SJCRH30 (cell line): ENCODE data around the gene HOXC6. TPM values are rescaled to one million over a fixed set of nuclear protein-coding genes. Genes with fewer than 3 reads are reported as not detected.

ENCODE experiments used
- DNase-seq, 2 experiments: peaks; one replicate each; pipeline ENCODE4 v3.0.0-alpha.2; 2015 to 2020
- H3K27ac ChIP-seq: fragments of 250-450 bp; sonication (Bioruptor Pico); 2 replicates; pipeline ENCODE4 v1.5.1; 2020; ENCODE audit warnings: mild to moderate bottlenecking, moderate library complexity
- H3K27me3 ChIP-seq: fragments of 250-450 bp; sonication (Bioruptor Pico); 2 replicates; pipeline ENCODE4 v1.5.1; 2020; ENCODE audit warnings: mild to moderate bottlenecking, moderate library complexity
- H3K36me3 ChIP-seq: fragments of 250-450 bp; sonication (Bioruptor Pico); 2 replicates; pipeline ENCODE4 v1.5.1; 2020; ENCODE audit warnings: mild to moderate bottlenecking, moderate library complexity
- H3K4me1 ChIP-seq: fragments of 250-450 bp; sonication (Bioruptor Pico); 2 replicates; pipeline ENCODE4 v1.5.1; 2020; ENCODE audit warnings: mild to moderate bottlenecking, moderate library complexity
- H3K4me3 ChIP-seq: fragments of 250-450 bp; sonication (Bioruptor Pico); 2 replicates; pipeline ENCODE4 v1.5.1; 2020; ENCODE audit warnings: mild to moderate bottlenecking, moderate library complexity
- H3K9me3 ChIP-seq: fragments of 250-450 bp; sonication (Bioruptor Pico); replicated peaks from 2 replicates; pipeline ENCODE4 v1.5.1; 2020; ENCODE audit warnings: mild to moderate bottlenecking, moderate library complexity
- total RNA-seq: library from RNA; depleted of rRNA; stranded (reverse); fragments of >200 nt; shearing (Covaris generic); gene quantifications from 2 replicates; pipeline ENCODE4 v1.2.3, GENCODE V29; 2014

Gene HOXC6
- total RNA-seq, 1 experiment from 2014 or later: 2.2 TPM

DNA sequence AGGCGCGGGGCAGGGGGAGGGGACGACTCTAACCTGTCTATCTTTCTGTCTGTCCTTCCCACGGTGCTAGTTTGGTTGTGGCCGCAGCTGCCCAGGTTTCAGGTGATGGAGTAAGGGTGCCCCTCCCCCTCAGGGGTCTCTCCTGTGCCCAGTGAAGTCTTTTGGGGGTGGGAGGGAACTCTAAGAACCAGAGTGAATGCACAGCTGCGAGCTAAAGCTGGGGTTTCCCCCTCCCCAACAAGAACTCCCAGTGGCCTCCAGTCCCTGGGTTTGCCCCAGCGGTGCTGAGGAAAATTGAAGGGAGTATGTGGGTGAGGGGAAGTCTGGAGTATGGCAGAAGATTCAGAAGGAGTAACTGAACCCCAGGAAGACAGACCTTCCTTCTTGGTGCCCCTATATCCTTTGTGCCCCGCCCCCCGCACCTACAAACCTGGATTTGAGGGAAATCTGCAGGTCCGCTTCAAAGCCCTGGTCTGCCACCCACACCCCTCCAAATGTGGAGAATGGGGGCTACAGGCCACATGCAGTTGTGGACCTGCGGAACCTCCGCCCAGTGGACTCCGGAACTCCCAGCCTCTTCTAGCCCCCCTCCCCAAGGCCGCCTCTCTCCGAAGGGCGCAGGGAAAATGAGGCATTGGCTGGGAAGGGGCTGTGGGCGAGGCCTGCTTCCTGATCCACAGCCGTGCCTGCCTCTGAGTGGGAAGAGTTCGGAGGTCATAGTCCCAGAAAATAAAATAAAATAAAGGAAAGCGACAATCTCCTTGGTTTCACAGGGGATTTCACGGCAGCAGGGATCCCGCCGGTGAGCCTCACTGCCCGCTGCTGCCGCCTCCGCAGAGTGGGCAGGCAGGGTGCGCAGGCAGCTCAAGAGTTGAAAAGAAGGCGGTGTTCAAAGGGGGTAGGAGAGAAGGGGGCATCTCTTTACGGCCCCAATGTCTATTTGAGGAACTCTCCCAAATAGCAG, 31.7 kb upstream of the HOXC6 start:
- Histone ChIP-seq H3K27me3 (peaks cover 6% of the 10 kb centered on the region; the same call in 1 of the 2 replicates), H3K4me3 (peak overlapping the region; percentile 62), H3K36me3 (no peaks in the 10 kb centered on the region), H3K27ac (peak overlapping the region; percentile 80; the same call in 1 of the 2 replicates), H3K9me3 (no peaks in the 10 kb centered on the region), H3K4me1 (no peaks in the 10 kb centered on the region)
- DNase-seq: no peak

DNA sequence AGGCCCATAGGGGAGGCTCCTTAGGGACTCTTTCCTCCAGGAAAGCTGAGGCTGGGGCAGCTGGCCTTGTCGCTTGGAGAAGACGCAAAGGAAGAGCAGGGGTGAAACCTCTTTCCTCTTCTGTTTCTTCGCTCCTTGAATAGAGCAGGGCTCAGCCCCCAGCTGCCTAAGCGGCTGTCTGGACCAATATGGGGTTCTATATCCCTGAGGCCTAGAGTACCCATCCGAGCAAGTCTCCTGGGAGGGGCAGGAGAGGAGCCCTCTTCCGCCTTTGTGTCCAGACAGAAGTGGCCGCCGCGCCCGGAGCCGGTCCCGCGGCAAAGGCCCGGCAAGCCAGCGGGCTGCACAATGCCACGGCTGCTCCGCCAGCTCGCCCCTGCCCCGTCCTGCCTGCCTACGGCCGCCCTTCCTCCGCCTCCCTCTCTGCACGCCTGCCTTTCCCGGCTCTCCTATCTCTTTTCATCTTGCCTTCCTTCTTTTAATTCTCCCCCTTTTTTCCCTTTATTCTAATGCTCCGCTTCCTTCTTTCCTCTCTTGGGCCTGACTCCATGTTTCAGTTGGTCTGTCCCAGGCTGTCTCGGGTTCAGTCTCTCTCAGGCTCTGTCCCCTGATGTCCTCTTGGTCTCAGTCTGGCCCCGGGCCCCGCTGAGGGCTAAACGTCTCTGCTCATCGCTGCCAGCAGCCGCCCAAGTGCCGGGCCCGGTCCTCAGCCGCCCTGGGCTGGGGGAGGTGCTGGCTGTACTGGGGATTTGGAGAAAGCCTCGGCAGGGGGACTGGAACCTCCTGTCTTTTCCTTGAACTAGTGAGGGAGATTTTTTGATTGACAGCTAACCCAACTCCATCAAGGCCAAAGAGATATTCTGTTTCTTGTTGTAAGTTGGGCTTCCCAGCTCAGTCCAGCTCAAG, 30.8 kb upstream of the HOXC6 start:
- Histone ChIP-seq H3K27ac (no peak overlapping the region), H3K4me3 (no peak overlapping the region), H3K27me3 (no peaks in the 10 kb centered on the region; the same call in 1 of the 2 replicates), H3K36me3 (no peaks in the 10 kb centered on the region), H3K9me3 (no peaks in the 10 kb centered on the region), H3K4me1 (no peaks in the 10 kb centered on the region)
- no peak for DNase-seq

DNA sequence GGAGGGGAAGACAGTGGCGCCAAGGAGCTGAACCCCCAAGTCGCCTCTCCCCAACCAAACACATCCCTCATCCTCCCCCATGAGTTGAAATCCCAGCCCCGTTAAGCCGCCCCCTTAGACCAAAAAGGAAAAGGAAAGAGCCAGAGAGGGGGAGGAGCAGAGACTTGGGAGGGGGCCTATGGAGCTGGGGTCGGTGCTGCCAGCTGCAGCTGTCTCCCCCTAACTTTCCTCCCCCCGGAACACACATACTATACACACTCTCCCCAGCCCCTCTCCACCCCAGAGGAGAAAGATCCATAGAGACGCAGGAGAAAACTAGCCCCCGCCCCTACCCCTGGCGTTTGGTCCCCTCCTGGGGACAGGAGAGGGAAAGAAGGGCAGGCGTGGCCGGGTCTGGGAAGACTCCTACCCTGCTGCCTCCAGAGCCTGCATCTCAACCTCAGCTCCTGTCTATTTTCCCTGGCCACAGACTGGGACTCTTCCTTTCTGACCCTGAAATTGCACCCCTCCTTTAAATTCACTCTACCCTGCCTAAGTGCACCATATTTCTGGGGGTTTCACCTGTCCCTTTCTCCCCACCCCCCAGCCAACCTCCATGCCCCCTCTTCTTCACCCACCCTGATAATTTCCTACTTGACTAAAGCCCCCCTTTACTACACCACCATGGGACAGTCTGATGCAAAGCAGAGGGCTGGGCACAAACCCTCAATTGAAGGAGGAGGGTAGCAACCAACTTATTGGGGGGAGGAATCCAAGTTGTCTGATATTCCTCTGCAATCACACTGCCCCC, 29.9 kb upstream of the HOXC6 start:
- H3K27ac ChIP-seq: no peak overlapping the region
- H3K27me3 ChIP-seq: no peaks in the 10 kb centered on the region
- DNase-seq: no peak
- H3K9me3 ChIP-seq: no peaks in the 10 kb centered on the region
- H3K36me3 ChIP-seq: no peaks in the 10 kb centered on the region
- H3K4me3 ChIP-seq: no peak overlapping the region
- H3K4me1 ChIP-seq: no peaks in the 10 kb centered on the region

DNA sequence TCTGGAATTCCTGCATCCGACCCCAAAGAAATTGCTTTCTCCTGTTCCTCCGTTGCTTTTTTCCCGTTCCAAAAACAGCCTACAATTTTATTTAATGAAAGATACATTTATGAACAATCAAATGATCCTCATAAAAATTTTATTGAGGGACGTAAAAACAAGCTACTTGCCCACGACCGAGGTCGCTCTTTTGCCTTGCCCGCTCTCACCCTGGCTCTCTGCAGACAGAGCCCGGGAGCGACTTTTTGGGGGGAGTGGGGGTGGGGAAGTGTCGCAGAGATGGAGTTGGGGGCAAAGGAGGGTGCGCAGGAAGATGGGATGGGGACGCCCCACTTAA, 29.4 kb upstream of the HOXC6 start:
- H3K36me3 ChIP-seq: no peaks in the 10 kb centered on the region
- H3K27ac ChIP-seq: no peak overlapping the region
- H3K9me3 ChIP-seq: no peaks in the 10 kb centered on the region
- H3K4me3 ChIP-seq: no peak overlapping the region
- H3K4me1 ChIP-seq: no peaks in the 10 kb centered on the region
- H3K27me3 ChIP-seq: no peaks in the 10 kb centered on the region
- DNase-seq: no peak

DNA sequence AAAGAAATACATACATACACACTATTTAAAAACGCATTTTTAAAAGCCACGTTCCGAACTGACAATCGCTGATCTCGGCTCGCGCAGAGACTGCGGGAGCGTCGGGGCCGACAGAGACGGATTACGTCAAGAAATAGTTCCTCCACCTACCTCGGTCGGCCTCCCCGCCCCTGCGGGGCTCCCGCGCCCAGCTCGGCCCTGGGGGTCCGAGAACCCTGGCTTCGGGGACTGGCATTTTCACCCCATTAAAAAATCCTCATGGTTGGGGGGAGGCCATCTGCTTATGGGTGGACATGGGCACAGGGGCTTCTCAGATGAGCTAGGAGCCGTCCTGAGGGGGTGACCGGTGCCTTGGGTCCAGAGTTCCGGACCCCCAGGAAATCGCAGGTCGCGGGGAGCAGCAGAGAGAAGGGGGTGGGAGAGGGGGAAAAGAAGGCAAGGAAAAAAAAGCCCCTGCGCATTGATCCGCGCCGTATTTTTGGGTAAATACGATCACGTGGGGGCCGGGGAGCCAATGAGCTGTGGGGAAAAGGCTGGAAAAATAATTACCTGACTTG, 28.6 kb upstream of the HOXC6 start:
- no peaks in the 10 kb centered on the region for H3K36me3 ChIP-seq
- H3K27ac ChIP-seq: peak overlapping the region; percentile 62
- peak; percentile 75 to 79 for DNase-seq
- H3K27me3 ChIP-seq: no peaks in the 10 kb centered on the region
- H3K9me3 ChIP-seq: no peaks in the 10 kb centered on the region
- H3K4me1 ChIP-seq: no peaks in the 10 kb centered on the region
- H3K4me3 ChIP-seq: peak overlapping the region; percentile 73

DNA sequence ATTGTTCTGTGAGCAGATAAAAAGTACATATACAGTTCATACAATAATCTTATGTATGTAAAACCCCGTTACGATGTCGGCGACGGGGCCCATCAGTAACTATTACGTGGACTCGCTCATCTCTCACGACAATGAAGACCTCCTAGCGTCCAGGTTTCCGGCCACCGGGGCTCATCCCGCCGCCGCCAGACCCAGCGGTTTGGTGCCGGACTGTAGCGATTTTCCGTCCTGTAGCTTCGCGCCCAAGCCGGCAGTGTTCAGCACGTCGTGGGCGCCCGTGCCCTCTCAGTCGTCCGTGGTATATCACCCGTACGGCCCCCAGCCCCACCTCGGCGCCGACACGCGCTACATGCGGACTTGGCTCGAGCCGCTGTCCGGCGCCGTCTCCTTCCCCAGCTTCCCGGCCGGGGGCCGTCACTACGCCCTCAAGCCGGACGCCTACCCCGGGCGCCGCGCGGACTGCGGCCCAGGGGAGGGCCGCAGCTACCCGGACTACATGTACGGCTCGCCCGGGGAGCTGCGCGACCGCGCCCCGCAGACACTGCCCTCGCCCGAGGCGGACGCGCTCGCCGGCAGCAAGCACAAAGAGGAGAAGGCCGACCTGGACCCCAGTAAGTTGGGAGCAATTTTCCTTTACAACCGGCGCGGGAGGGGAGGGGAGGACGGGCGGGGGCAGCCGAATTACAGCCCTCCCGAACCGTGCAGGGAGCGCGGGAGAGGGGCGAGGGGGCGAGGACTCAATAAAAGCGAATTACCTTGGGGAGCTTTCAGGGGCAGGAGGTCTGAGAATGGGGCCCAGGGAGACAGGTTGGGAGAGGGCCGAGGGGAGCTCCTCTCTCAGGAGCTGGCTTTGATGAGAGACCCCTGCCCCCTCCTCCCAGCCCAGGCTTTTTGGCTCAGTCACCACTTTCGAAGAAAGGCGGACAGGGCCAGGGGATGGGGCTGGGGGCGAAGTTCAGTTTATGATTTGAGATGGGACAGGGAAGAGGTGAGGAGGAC, 27.8 kb upstream of the HOXC6 start, which contains the start of gene HOXC9:
Gene HOXC9 (plus strand): TSS at position 46 of the 999 bp plus-strand sequence. CDS start 28 bp downstream, at position 74.
- peak in 1 of 2 experiments; percentile 43 for DNase-seq
- H3K27me3 ChIP-seq: no peaks in the 10 kb centered on the region
- H3K4me1 ChIP-seq: no peaks in the 10 kb centered on the region

DNA sequence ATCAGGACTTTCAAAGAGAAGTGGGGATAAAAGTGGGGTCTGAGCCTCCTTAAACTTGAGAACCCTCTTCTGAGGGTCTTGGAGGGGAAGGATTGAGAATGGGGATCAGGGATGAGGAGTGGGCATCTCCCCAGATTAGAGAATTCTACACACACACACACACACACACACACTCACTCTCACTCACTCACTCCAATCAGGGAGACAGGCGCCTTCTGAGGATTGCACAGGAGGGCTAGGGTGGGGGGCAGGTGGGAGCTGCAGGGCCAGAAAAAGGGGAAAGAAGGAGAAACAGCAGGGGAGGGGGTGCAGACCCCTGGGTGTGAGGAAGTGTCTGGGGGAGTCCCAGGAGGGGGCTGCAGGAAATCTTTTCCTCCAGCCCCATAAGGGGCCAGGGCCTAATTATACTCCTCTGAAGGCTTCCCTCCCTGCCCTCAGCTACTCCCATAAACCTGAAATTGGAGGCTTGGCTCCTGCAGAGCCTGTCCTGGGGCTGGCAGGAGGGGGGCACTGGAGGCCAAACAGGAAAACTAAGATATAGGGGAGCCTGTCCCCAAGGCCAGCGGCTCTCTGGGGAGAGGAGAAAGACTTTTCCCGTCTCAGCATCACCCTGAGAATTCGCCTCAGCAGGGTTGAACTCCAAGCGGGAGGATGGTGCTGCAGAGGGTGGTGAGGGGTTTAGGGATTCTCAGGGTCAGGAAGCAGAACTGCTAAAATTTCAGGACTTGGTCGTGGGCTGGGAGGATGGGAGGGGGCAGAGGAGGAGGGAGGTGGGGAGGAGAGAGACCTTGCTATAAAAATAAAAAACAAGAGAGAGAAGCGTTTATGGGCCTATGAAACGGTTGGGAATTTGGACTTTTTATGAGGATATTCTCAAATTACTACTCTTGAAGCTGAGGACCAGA, 26.7 kb upstream of the HOXC6 start:
- Histone ChIP-seq H3K9me3 (no peaks in the 10 kb centered on the region), H3K4me3 (peak overlapping the region; percentile 73; the same call in 1 of the 2 replicates), H3K36me3 (no peaks in the 10 kb centered on the region), H3K4me1 (no peaks in the 10 kb centered on the region), H3K27me3 (peaks cover 5% of the 10 kb centered on the region), H3K27ac (no peak overlapping the region)
- DNase-seq: no peak

More for the DNA sequence above, 27.8 kb upstream of the HOXC6 start, which contains the start of gene HOXC9:
- Histone ChIP-seq H3K4me3 (peak within 1 kb of the TSS; percentile 73), H3K36me3 (no peaks in the 10 kb centered on the region), H3K27ac (peak within 1 kb of the TSS; percentile 62), H3K9me3 (no peaks in the 10 kb centered on the region)

DNA sequence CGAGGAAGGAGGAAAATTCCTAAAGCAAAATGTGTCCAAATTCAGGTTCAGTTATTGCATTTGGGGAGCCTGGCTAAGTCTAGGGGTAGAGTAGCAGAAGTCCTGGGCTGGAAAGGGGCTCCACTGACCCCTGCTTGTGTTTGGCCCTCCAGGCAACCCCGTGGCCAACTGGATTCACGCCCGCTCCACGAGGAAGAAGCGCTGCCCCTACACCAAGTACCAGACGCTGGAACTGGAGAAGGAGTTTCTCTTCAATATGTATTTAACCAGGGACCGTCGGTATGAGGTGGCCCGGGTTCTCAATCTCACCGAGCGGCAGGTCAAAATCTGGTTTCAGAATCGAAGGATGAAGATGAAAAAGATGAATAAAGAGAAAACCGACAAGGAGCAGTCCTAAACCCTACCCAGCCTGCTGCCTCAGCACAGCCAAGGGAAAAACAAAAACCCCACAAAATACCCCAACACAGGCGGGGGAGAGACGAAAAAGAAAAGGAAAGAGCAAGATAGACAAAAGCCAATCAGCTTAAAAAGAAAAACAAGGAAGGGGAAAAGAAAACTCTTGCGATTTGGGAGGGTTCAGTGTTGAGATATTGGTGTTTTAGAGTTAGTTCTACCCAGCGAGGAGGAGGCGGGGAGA, 25.8 kb upstream of the HOXC6 start:
- Histone ChIP-seq H3K36me3 (no peaks in the 10 kb centered on the region), H3K9me3 (no peaks in the 10 kb centered on the region), H3K4me1 (no peaks in the 10 kb centered on the region), H3K27ac (no peak overlapping the region), H3K27me3 (peaks cover 14% of the 10 kb centered on the region), H3K4me3 (no peak overlapping the region)
- no peak for DNase-seq

DNA sequence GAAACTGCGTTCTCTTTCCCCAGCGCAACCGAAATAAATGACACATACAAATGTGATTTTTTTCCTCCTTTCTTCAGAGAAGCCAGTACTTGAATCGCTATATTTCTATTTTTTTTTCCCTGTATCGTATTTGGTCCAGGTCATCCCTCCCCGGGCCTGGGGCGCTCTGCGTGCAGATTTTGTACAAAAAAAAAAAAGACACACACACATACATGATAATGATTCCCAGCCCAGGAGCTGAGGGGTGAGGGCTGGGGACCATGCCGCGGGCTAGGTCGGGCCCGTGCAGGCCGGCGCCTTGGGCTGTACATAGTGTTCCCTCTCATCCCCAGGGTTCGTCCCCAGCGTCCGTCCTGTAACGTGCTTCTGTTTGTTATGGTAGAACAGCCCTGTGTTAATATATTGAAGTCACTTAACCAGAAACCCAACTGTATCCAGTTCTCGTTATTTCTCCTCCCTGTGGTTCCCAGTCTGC, 25.3 kb upstream of the HOXC6 start:
- no peaks in the 10 kb centered on the region for H3K9me3 ChIP-seq
- no peaks in the 10 kb centered on the region for H3K36me3 ChIP-seq
- DNase-seq: no peak
- no peaks in the 10 kb centered on the region for H3K4me1 ChIP-seq
- H3K27me3 ChIP-seq: peaks cover 19% of the 10 kb centered on the region
- H3K27ac ChIP-seq: no peak overlapping the region
- no peak overlapping the region for H3K4me3 ChIP-seq

DNA sequence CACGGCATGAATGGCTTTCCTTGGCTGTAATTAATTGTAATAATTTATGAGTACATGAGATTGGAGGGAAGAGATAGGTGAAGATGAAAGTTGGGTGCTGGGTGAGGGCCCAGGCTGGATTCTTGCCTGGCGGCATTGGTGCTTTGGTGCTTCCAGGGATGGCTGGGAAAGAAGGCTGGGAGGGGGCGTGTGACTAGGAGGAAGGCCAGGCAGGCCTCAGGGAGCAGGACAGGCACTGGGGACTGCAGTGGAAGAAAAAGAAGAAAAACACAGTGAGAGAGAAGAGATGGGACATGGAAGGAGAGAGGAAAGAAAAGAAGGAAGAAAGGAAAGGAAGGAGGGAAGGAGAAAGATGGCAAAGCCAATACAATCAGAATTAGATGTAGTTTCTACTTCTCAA, 24.6 kb upstream of the HOXC6 start:
- no peak overlapping the region for H3K27ac ChIP-seq
- H3K4me3 ChIP-seq: no peak overlapping the region
- peaks cover 24% of the 10 kb centered on the region for H3K27me3 ChIP-seq
- H3K9me3 ChIP-seq: no peaks in the 10 kb centered on the region
- no peaks in the 10 kb centered on the region for H3K4me1 ChIP-seq
- no peaks in the 10 kb centered on the region for H3K36me3 ChIP-seq
- no peak for DNase-seq

DNA sequence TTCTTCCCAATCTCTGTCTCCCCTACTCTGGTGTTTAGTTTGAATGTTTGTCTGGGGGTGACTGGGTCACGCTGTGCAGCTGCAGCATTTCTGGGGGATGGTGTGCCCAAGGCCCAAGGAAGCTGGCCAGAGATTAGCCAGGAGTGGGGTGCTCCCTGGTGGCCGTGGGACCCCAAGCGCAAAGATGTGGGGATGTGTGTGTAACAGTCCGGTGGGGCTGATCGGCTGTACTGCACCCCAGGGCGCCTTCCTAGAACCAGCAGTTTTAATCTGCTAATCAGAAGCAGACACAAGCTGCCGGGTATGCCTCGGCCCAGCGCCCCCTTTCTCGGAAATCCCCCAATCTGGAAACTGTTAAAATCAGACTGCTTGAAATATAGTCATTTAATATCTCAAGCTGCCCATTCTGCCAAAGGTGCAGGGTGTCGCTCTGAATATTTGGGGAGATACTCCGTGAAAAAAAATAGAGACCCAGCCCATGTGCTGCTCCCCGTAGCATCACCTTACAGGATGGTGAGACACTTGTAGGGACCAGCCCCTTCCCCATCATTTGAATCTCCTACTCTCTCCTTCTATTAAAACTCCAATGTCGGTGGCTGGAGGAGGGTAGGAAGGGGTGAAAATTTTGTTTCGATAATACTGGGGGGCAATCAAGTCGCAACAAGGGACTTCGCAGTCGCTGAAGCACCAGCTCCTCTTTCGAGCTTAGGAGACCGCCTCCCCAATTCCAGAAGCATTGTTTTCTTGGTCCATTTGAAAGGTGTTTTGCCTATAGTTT, 24.0 kb upstream of the HOXC6 start:
- Histone ChIP-seq H3K27ac (no peak overlapping the region), H3K9me3 (no peaks in the 10 kb centered on the region), H3K36me3 (no peaks in the 10 kb centered on the region), H3K4me1 (no peaks in the 10 kb centered on the region), H3K4me3 (no peak overlapping the region), H3K27me3 (peaks cover 26% of the 10 kb centered on the region)
- no peak for DNase-seq
